KG1 (cell line): Measurements from ENCODE around the gene DIO2.

Experiments used
- DNase-seq: peaks from one replicate; lab custom pipeline; 2025; lab: John Stamatoyannopoulos, UW

Gene DIO2

DNA sequence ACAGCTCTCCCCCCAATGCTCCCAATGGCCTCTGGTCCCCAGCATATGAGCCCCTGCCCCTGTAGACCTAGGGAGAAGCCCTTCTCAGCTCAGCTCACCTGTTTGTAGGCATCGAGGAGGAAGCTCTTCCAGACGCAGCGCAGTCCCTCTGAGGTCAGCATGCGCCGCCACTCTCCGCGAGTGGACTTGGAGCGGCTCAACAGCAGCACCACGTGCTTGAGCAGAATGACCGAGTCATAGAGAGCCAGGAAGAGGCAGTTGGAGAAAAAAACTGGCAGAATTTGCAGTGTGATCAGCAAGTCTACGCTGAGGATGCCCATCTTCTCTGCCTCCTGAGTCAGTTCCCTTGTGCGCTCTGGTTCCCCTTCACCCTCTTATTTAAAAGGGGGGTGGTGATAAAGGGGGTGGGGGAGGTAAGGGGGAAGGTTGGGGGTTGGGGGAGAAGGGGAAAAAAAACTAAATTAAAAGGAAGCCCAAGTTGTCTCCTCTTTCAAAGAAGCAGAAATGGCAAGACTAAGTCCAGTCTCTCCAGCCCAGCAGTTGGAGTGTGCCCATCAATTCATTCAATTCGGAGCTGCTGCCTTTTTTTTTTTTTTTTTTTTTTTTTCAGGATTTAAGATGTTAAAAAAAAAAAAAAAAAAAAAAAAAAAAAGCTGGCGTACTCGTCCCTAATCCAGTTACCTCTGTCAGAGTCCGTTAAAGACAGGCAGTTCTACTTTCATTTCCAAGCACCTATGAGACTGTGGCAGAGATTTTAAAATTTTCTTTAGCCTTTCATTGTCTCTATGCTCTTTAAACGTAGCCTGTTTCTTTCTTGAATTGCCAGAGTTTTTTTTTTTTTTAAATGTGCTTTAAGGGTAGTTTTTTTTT is at the start of gene DIO2:
DIO2 (minus strand) TSS at position 352 of the 870 bp plus-strand sequence; CDS start at position 320, 32 bp downstream.
- no peak for DNase-seq

- no peak for DNase-seq
Measured at GRCh38 chr14:80260645-80261044, 49.3 kb upstream of the DIO2 start.

DNA sequence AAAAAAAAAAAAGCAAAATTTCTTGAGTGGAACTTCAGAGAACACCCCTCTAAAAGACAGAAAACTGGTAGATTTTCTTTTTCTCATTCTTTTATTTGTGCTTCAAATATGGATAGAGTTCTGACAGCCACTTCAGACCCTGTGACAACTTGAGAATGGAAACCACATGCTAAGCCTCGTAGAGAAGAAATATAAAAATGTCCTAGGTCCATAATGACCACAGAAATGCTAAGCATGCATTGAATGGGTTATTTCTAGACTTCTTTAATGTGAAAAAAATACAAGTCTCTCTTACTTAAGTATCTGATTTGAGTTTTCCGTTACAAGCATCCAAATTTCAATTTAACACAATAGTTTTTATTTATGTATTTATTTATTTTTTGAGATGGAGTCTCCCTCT is 28.3 kb upstream of the DIO2 start:
- DNase-seq, result no peak

- no peak for DNase-seq
Measured at GRCh38 chr14:80237143-80237542, 25.8 kb upstream of the DIO2 start.

- DNase-seq, result no peak
Measured at GRCh38 chr14:80233470-80234089, 22.3 kb upstream of the DIO2 start.

GRCh38 chr14:80231702-80232101 is 20.4 kb upstream of the DIO2 start:
- DNase-seq, result no peak

DNA sequence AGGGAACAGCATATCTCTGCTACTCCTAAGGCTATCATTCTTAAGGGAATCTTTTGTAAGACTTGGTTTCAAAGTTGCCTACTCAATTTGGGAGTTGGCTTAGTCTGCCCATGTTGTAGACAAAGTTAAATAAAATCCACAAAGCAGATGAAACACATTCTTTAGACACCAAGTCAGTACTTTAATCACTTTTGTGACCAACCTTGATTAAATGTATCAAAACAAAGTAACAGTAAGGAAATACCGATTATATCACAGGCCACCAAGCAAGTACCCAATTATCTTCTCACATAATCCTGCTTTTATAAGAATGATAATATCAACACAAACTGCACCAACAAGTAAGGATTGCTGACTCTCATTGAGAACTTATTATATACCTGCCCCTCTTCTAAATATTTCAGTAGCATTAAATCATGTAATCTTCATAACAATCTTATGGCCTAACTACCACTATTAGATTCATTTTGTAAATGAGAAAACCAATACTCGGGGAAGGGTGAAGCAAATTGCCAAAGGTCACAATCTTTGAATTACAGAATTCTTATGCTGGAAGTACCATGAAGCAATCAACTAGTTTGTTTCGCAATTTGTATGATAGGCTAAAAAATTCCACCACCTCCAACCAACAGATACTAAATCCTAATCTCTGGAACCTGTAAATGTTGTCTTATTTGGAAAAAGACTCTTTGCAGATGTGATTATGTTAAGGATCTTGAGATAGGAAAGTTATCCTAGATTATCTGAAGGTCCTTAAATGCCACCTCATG is 12.6 kb upstream of the DIO2 start:
- no peak for DNase-seq

DNA sequence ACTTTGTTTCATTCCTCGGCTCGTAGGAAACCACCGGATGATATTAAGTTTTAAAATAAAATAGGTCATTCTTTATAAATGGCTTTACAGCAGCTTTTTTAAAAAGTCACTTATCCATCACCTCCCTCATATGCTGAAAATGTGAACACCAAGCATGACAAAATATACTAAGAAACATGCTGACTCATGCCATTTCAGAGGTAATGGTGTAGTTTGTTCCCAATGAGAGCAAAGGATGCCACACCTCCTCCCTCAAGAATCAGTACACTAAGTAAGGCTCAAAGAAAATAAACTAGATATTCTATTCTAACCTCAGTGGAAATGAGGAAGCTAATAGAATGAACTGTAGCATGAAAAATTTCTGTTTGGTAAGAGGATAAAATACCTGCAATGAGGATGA is 5.5 kb upstream of the DIO2 start:
- no peak for DNase-seq

GRCh38 chr14:80215756-80216581 is 4.7 kb upstream of the DIO2 start:
- no peak for DNase-seq

- DNase-seq, result no peak
Measured at GRCh38 chr14:80215081-80215480, 3.8 kb upstream of the DIO2 start.

DNA sequence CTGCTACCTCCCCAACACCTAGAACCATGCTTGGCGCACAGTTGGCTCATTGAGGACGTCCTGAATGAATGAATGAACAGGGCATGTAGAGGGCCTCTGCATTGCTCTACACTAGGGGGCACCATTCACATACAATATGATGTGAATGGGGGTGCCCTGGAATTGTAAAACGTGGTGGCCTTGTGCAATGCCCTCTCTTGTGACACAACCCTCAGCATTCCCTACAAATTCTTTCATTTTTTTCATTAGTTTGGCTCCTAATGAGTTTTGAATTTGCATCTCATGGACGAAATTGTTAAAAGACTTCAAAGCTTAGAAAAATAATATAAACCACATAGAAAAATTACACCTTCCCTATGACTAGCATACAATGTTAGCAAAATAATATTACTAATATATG is 2.3 kb upstream of the DIO2 start:
- peak; percentile 7 for DNase-seq

- no peak for DNase-seq
Measured at GRCh38 chr14:80212023-80212397, 706 bp upstream of the DIO2 start.

DNA sequence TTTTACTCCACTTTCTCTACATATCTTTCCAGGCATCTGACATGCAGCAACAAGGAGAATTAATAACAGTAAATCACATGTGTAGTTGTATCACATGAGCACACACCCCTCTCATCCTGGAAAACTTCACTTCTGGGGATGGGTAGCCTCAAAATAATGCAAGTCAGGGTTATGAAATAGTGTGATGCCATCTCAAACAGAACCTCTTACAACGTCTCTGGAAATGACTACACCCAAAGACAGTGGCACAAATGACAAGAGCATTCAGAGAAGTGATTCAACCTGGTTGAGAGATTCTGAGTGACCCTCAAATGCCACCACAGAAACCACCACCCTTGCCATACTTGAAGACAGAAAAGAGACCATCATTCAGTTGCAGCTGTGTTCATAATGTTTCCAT is 2.8 kb downstream of the DIO2 start:
- no peak for DNase-seq

- DNase-seq, result no peak
Measured at GRCh38 chr14:80206351-80207080, 4.8 kb downstream of the DIO2 start.

- DNase-seq, result peak; percentile 4
Measured at GRCh38 chr14:80202888-80203562, 8.3 kb downstream of the DIO2 start.

DNA sequence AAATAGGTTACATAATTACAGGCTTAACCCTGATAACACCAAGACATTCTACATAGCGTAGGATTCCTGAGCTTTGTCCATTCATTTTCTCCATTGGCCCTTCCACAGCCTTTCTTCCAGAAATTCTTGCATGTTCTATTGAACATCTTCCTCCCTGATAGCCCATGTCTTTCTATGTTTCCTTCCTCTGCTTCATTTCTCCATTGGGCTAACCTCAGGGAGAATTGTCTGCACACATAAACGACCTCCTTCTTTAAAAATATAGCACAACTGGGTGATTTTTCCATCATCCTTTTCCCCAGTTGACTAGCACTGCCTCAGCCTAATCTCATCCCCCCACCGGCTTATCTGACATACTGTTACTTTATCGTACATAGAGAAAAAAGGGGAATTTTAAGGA is 11.2 kb downstream of the DIO2 start:
- no peak for DNase-seq

- DNase-seq, result no peak
Measured at GRCh38 chr14:80188571-80188970, 22.7 kb downstream of the DIO2 start.

- DNase-seq, result no peak
Measured at GRCh38 chr14:80186301-80186800, 25.0 kb downstream of the DIO2 start.

- DNase-seq, result no peak
Measured at GRCh38 chr14:80176893-80177292, 34.4 kb downstream of the DIO2 start.

DNA sequence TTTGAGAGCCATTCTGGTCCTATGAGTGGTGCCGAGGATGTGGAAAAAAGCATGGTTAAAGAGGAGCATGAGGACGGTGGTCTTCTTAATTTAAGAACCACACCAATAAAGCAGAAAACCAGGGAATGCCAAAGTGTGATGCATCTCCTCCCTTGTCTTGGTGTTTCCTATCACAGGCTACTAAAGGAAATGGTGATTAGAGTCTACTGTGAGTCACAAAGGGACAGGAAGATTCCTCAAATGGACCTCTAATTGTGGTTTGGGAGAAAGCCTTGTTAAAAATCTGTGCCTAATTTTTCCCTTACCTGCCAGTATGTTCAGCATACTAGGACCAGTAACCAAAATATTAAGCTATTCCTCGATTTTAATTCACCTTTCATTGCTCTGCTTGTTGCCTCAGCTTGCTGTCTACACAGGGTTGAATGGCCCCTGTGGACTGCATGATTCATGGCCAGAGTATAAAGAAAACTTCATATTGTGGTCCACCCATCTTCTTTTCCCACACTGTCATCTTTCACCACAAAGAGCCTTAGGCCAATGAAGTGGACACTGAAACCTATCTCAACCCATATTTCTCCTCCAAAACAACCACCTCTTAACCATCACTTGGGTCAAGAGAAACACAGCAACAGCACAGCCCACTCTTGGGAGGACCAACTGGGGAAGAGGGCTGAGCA is 38.8 kb downstream of the DIO2 start:
- no peak for DNase-seq
